ENCODE measurements around the gene NPLOC4. TPM values are rescaled to one million over a fixed set of nuclear protein-coding genes. Genes with fewer than 3 reads are reported as not detected.

The NPLOC4 gene
- total and polyA plus RNA-seq, 12 donors = 41.7 to 140 (median 80.3) TPM

GRCh38 chr17:81684442-81684911 lies 47.6 kb upstream of the NPLOC4 start:
- H3K27me3 ChIP-seq = no peaks in the 10 kb centered on the region
- peak in 4 of 7 donors; percentile 72 to 81 (median 78) for DNase-seq

GRCh38 chr17:81683584-81684441 lies 46.9 kb upstream of the NPLOC4 start, which contains the start of the genes ARL16 and HGS:
Gene ARL16, minus strand, starts transcription at chr17:81683797. Its CDS starts 44 bp downstream, at chr17:81683753.
Gene HGS, plus strand, starts transcription at chr17:81684011. Its CDS starts 56 bp downstream, at chr17:81684067.
- TF ChIP-seq CTCF (IDR thresholded peaks at IDR 0.05) (no peak), POLR2A (IDR thresholded peaks at IDR 0.05) (peak; percentile 52 to 65)
- intact Hi-C loops (cut with DNase I) = no loop called here
- peak; percentile 97 to 99 (median 98) for DNase-seq
- WGBS, 4 donors = 0 to 1% (median 0%) methylated on average over 6 to 111 of the region's 112 CpGs; no CpG with 5 or more reads in 1 of the 4 donors
- peak within 1 kb of the TSS; percentile 72 to 95 (median 88) for H3K27ac ChIP-seq
- peaks cover 18 to 29% of the 10 kb centered on the region in 2 donors for H3K4me1 ChIP-seq (replicated peaks in 1 of 2)
- peaks cover 0 to 34% of the 10 kb centered on the region in 2 donors for H3K36me3 ChIP-seq (replicated peaks in 1 of 2)
- peak within 1 kb of the TSS; percentile 62 to 94 (median 76) for H3K4me3 ChIP-seq
- H3K9me3 ChIP-seq (replicated peaks in 1 of 3) = no peaks in the 10 kb centered on the region
- H3K27me3 ChIP-seq = no peaks in the 10 kb centered on the region

More at GRCh38 chr17:81684442-81684911, 47.6 kb upstream of the NPLOC4 start:
- peaks cover 0 to 40% of the 10 kb centered on the region in 2 donors for H3K36me3 ChIP-seq (replicated peaks in 1 of 2)
- H3K9me3 ChIP-seq (replicated peaks in 1 of 3) = no peaks in the 10 kb centered on the region
- peaks cover 18 to 29% of the 10 kb centered on the region in 2 donors for H3K4me1 ChIP-seq (replicated peaks in 1 of 2)
- WGBS, 4 donors = 0 to 5% (median 2%) methylated on average over 8 to 16 of the region's 16 CpGs
- TF ChIP-seq CTCF (IDR thresholded peaks at IDR 0.05) = no peak
- no peak for TF ChIP-seq POLR2A (IDR thresholded peaks at IDR 0.05)
- intact Hi-C loops (cut with DNase I) = no loop called here
- H3K4me3 ChIP-seq = peak overlapping the region; percentile 62 to 94 (median 76)
- H3K27ac ChIP-seq = peak overlapping the region; percentile 72 to 95 (median 88)

GRCh38 chr17:81683208-81683583 lies 46.3 kb upstream of the NPLOC4 start:
- TF ChIP-seq CTCF (IDR thresholded peaks at IDR 0.05) (no peak), POLR2A (IDR thresholded peaks at IDR 0.05) (no peak)
- Histone ChIP-seq H3K27ac (peak overlapping the region in 4 of 5 donors; percentile 70 to 95 (median 78)), H3K36me3 (replicated peaks in 1 of 2) (peaks cover 0 to 27% of the 10 kb centered on the region in 2 donors), H3K4me3 (peak overlapping the region; percentile 22 to 94 (median 74)), H3K4me1 (replicated peaks in 1 of 2) (peaks cover 18 to 29% of the 10 kb centered on the region in 2 donors), H3K27me3 (no peaks in the 10 kb centered on the region), H3K9me3 (replicated peaks in 1 of 3) (no peaks in the 10 kb centered on the region)
- DNase-seq = no peak
- 0 to 1% (median 0%) methylated on average over 5 to 37 of the region's 37 CpGs; no CpG with 5 or more reads in 1 of the 4 donors for WGBS, 4 donors
- intact Hi-C loops (cut with DNase I) = no loop called here

- Histone ChIP-seq H3K27ac (peak overlapping the region in 1 of 5 donors; percentile 95), H3K27me3 (no peaks in the 10 kb centered on the region), H3K4me3 (peak overlapping the region in 3 of 4 donors; percentile 22 to 94 (median 73)), H3K9me3 (replicated peaks in 1 of 3) (no peaks in the 10 kb centered on the region), H3K36me3 (replicated peaks in 1 of 2) (peaks cover 0 to 22% of the 10 kb centered on the region in 2 donors), H3K4me1 (replicated peaks in 1 of 2) (peaks cover 18 to 29% of the 10 kb centered on the region in 2 donors)
- TF ChIP-seq POLR2A (IDR thresholded peaks at IDR 0.05) (no peak), CTCF (IDR thresholded peaks at IDR 0.05) (no peak)
- DNase-seq = no peak
- 36 to 41% (median 40%) methylated on average over 15 to 19 of the region's 19 CpGs for WGBS, 4 donors
- intact Hi-C loops (cut with DNase I) = no loop called here
Measured at GRCh38 chr17:81682565-81683207, 45.8 kb upstream of the NPLOC4 start.
